Naive thymus-derived CD4-positive, alpha-beta T cell (primary cell): Measurements from ENCODE around the gene CACHD1. TPM values are rescaled to one million over a fixed set of nuclear protein-coding genes. Genes with fewer than 3 reads are reported as not detected.

Experiments used
- ATAC-seq: fragments of 150-1000 bp; cut with Tn5 transposase; 2 replicates; pipeline ENCODE4 v1.10.0; 2021; ENCODE audit warnings: mild to moderate bottlenecking, moderate library complexity
- CTCF ChIA-PET: fragments of 350-600 bp; sonication (Branson Sonifier 250); formaldehyde crosslinking; loops from one replicate; lab custom pipeline; 2021; ENCODE audit warnings: antibody characterized with exemption; lab: Charles Lee
- POLR2A ChIA-PET: fragments of 350-600 bp; sonication (Branson Sonifier 250); formaldehyde crosslinking; loops from one replicate; lab custom pipeline; 2021; ENCODE audit warnings: antibody characterized with exemption, inconsistent platforms; lab: Charles Lee
- DNase-seq, 9 donors: peaks; one replicate each; pipeline versions ENCODE4 v3.0.0 to v3.0.0-alpha.2; 2020 to 2022; ENCODE audit warnings: mixed read lengths in 1 of 9
- H3K27ac ChIP-seq: one replicate; pipeline ENCODE4 v1.7.0; 2013; ENCODE audit warnings: mild to moderate bottlenecking, low read depth, low read length, moderate library complexity
- H3K27me3 ChIP-seq, 2 donors: one replicate each; pipeline ENCODE4 v1.7.0; 2013; ENCODE audit warnings: low read length in 2 of 2, mild to moderate bottlenecking in 2 of 2, moderate library complexity in 2 of 2; ENCODE audit not compliant: control insufficient read depth in 2 of 2, insufficient read depth in 2 of 2
- H3K36me3 ChIP-seq, 3 experiments: 1 replicate in 2 of 3; 2 replicates in 1 of 3; pipeline ENCODE4 v1.7.0; 2013; ENCODE audit warnings: low read length in 3 of 3, mild to moderate bottlenecking in 3 of 3, moderate library complexity in 1 of 3; ENCODE audit not compliant: insufficient read depth in 3 of 3, control insufficient read depth in 2 of 3
- H3K4me1 ChIP-seq, 2 donors: one replicate each; pipeline ENCODE4 v1.7.0; 2013; ENCODE audit warnings: low read length in 2 of 2, mild to moderate bottlenecking in 2 of 2, moderate library complexity in 1 of 2; ENCODE audit not compliant: control insufficient read depth in 2 of 2, insufficient read depth in 2 of 2
- H3K4me3 ChIP-seq: 2 replicates; pipeline ENCODE4 v1.7.0; 2013; ENCODE audit warnings: mild to moderate bottlenecking, low read length
- H3K9me3 ChIP-seq, 3 experiments: 1 replicate in 2 of 3; 2 replicates in 1 of 3; pipeline ENCODE4 v1.7.0; 2013; ENCODE audit warnings: low read length in 3 of 3; ENCODE audit not compliant: control insufficient read depth in 2 of 3
- H3K27ac Mint-ChIP-seq, 9 donors: one replicate each; pipeline ENCODE4 v1.8.0; 2020 to 2022; ENCODE audit warnings: mixed read lengths in 9 of 9, mild to moderate bottlenecking in 8 of 9, moderate library complexity in 5 of 9, inconsistent platforms in 2 of 9
- H3K27me3 Mint-ChIP-seq, 5 donors: one replicate each; pipeline ENCODE4 v1.8.0; 2021 to 2022; ENCODE audit warnings: mixed read lengths in 5 of 5, mild to moderate bottlenecking in 1 of 5
- H3K36me3 Mint-ChIP-seq, 5 donors: one replicate each; pipeline ENCODE4 v1.8.0; 2020 to 2022; ENCODE audit warnings: mixed read lengths in 5 of 5, mild to moderate bottlenecking in 3 of 5, inconsistent platforms in 1 of 5
- H3K4me1 Mint-ChIP-seq, 7 donors: one replicate each; pipeline ENCODE4 v1.8.0; 2020 to 2022; ENCODE audit warnings: mixed read lengths in 7 of 7, mild to moderate bottlenecking in 3 of 7, inconsistent platforms in 1 of 7
- H3K4me3 Mint-ChIP-seq, 10 donors: one replicate each; pipeline ENCODE4 v1.8.0; 2020 to 2022; ENCODE audit warnings: mild to moderate bottlenecking in 10 of 10, mixed read lengths in 10 of 10, moderate library complexity in 6 of 10, inconsistent platforms in 2 of 10
- H3K9me3 Mint-ChIP-seq, 11 donors: one replicate each; pipeline ENCODE4 v1.8.0; 2020 to 2022; ENCODE audit warnings: mixed read lengths in 11 of 11, mild to moderate bottlenecking in 4 of 11, inconsistent platforms in 1 of 11, moderate library complexity in 1 of 11
- intact Hi-C, 2 donors: fragments of 100-400 bp; cut with micrococcal nuclease; formaldehyde crosslinking; loops; one replicate each; pipeline ENCODE4 v1.15.1; 2023
- polyA plus RNA-seq, 2 donors: library from polyadenylated mRNA; unstranded; fragments of 300-500 nt; fragmentation: Illumina TruSeq; gene quantifications; one replicate each; pipeline ENCODE4 v1.2.3, GENCODE V29; 2021
- total RNA-seq, 6 experiments: library from RNA in 5 of 6; stranded (reverse) in 5 of 6; gene quantifications; 1 replicate in 5 of 6; 2 replicates in 1 of 6; pipeline ENCODE4 v1.2.3 and lab custom pipeline; 2021 to 2026

CACHD1 gene
- total and polyA plus RNA-seq, 7 experiments from 2014 or later = 0.15 to 9.0 (median 3.4) TPM

DNA sequence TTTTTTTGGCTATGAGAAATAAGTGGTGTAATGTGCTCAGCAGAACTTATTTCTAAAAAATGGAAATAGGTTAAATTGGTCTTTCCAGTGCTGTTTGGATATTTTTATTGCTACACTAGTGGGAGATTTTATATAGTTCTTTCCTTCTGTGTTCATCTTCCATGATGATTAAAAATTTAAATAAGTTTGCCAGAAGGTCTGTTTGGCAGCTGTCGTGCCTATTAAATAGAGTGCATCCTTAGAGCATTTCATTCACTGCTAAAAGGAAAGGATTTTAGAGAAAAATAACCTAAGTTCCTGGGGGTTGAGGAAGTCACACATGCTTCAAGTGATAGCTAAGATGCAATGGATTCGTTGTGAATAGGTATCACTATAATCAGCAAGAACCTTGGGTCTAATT, 245.3 kb downstream of the CACHD1 start:
- no peak overlapping the region for H3K27ac Mint-ChIP-seq
- Histone ChIP-seq H3K27ac (no peak overlapping the region), H3K4me1 (no peaks in the 10 kb centered on the region), H3K36me3 (no peaks in the 10 kb centered on the region), H3K4me3 (no peak overlapping the region), H3K9me3 (peaks cover 0 to 4% (median 0%) of the 10 kb centered on the region in 3 experiments), H3K27me3 (no peaks in the 10 kb centered on the region)
- H3K27me3 Mint-ChIP-seq = peaks cover 3 to 17% (median 13%) of the 10 kb centered on the region in 5 donors
- ATAC-seq = no peak
- peaks cover 0 to 21% (median 8%) of the 10 kb centered on the region in 11 donors for H3K9me3 Mint-ChIP-seq
- peaks cover 0 to 2% (median 0%) of the 10 kb centered on the region in 7 donors for H3K4me1 Mint-ChIP-seq
- ChIA-PET CTCF (interaction anchor here (0.6 to 1.4 kb wide), 2 partner anchors 14 to 386 kb away, joined by 3 read pairs; no protein-coding TSS in a partner anchor), POLR2A (no interaction called here)
- DNase-seq = no peak
- H3K4me3 Mint-ChIP-seq = no peak overlapping the region
- H3K36me3 Mint-ChIP-seq = peaks cover 0 to 7% (median 6%) of the 10 kb centered on the region in 5 donors
- intact Hi-C loops = no loop called here

DNA sequence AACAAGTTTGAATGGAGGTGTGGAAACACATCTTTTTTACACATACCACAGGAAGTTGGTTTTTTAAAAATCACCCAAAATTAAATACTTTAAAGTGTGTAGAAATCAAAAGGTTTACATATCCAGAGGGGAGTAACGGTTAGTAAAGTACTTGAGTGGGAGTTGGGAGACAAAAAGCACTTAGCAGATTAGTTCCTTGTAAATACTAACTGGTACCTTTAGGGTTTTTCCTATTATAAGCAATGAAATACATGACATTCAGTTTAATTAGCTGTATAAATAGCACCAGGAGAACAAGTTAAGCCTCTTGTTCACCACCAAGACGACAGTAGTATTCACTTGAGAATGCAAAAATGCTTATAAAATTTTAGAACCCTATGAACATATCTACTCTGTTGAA, 251.2 kb downstream of the CACHD1 start:
- Mint-ChIP-seq H3K4me3 (no peak overlapping the region), H3K27ac (no peak overlapping the region), H3K36me3 (peaks cover 0 to 7% (median 6%) of the 10 kb centered on the region in 5 donors), H3K27me3 (peaks cover 27 to 41% (median 34%) of the 10 kb centered on the region in 5 donors), H3K4me1 (no peaks in the 10 kb centered on the region), H3K9me3 (peaks cover 0 to 21% (median 8%) of the 10 kb centered on the region in 11 donors)
- H3K4me3 ChIP-seq = no peak overlapping the region
- ATAC-seq (no peak), DNase-seq (no peak)
- H3K4me1 ChIP-seq = no peaks in the 10 kb centered on the region
- ChIA-PET POLR2A (no interaction called here), CTCF (no interaction called here)
- H3K9me3 ChIP-seq = peaks cover 0 to 4% (median 0%) of the 10 kb centered on the region in 3 experiments
- H3K36me3 ChIP-seq = no peaks in the 10 kb centered on the region
- intact Hi-C loops = no loop called here
- no peaks in the 10 kb centered on the region for H3K27me3 ChIP-seq
- no peak overlapping the region for H3K27ac ChIP-seq

DNA sequence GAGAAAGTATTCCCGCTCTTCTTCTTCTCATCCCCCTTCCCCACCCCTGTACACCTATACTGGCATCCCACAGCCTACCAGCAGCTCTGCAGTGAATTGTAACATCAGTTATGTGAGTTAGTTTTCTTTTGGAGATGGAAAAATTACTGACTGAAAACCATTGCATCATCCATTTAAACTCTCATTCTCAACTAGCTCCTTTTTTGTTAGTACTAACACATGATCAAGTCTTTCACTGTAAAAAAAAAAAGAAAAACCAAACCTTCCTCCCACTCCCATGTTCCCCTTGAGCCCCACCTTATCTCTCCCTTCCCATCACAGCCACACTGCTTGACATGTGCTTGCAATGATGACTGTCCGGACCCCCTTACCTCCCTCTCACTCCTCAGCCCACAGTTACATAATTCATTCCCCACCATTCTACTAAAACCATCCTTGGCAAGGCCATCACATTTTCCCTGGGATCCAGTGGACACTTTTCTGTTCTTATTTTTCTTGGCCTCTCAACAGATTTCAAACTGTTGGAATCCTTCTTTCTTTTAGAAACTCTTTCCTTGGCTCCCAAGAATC, 251.7 kb downstream of the CACHD1 start:
- Mint-ChIP-seq H3K4me1 (no peaks in the 10 kb centered on the region), H3K4me3 (no peak overlapping the region), H3K9me3 (peaks cover 0 to 21% (median 8%) of the 10 kb centered on the region in 11 donors), H3K27me3 (peaks cover 27 to 41% (median 34%) of the 10 kb centered on the region in 5 donors), H3K36me3 (peaks cover 0 to 7% (median 6%) of the 10 kb centered on the region in 5 donors), H3K27ac (no peak overlapping the region)
- DNase-seq = no peak
- Histone ChIP-seq H3K9me3 (peaks cover 0 to 4% (median 0%) of the 10 kb centered on the region in 3 experiments), H3K4me3 (no peak overlapping the region), H3K4me1 (no peaks in the 10 kb centered on the region), H3K27ac (no peak overlapping the region), H3K36me3 (no peaks in the 10 kb centered on the region), H3K27me3 (no peaks in the 10 kb centered on the region)
- intact Hi-C loops = no loop called here
- ChIA-PET POLR2A (no interaction called here), CTCF (no interaction called here)
- no peak for ATAC-seq

DNA sequence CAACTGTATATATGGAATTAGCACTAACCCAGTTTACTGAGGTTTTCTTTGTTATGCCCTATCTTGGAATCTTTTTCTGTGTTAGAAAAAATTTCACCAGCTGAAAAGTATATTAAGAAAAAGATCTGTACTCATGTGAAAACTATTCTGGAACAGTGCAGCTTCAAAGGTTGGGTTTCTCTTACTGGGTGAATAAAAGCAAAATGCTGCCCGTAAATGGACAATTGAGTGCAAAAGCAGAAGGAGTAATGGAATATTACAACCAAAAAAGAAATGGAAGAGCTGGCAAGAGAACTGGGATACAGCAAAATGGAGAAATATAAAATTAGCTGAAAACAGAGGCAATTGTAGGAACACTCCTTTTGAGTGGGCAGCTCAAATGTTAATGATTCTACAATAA, 257.9 kb downstream of the CACHD1 start:
- Histone ChIP-seq H3K27ac (no peak overlapping the region), H3K27me3 (no peaks in the 10 kb centered on the region), H3K9me3 (no peaks in the 10 kb centered on the region), H3K4me1 (no peaks in the 10 kb centered on the region), H3K36me3 (no peaks in the 10 kb centered on the region), H3K4me3 (no peak overlapping the region)
- intact Hi-C loops = no loop called here
- no peak for DNase-seq
- no peak overlapping the region for H3K27ac Mint-ChIP-seq
- H3K4me1 Mint-ChIP-seq = no peaks in the 10 kb centered on the region
- no peak overlapping the region for H3K4me3 Mint-ChIP-seq
- peaks cover 7 to 20% (median 15%) of the 10 kb centered on the region in 5 donors for H3K27me3 Mint-ChIP-seq
- ChIA-PET CTCF (interaction anchor here (0.7 kb wide), 1 partner anchor 9 kb away, joined by 3 read pairs; no protein-coding TSS in a partner anchor), POLR2A (interaction anchor here (0.7 kb wide), 1 partner anchor 258 kb away, joined by 3 read pairs; no protein-coding TSS in a partner anchor)
- H3K9me3 Mint-ChIP-seq = peaks cover 0 to 3% (median 0%) of the 10 kb centered on the region in 11 donors
- H3K36me3 Mint-ChIP-seq = no peaks in the 10 kb centered on the region
- no peak for ATAC-seq

DNA sequence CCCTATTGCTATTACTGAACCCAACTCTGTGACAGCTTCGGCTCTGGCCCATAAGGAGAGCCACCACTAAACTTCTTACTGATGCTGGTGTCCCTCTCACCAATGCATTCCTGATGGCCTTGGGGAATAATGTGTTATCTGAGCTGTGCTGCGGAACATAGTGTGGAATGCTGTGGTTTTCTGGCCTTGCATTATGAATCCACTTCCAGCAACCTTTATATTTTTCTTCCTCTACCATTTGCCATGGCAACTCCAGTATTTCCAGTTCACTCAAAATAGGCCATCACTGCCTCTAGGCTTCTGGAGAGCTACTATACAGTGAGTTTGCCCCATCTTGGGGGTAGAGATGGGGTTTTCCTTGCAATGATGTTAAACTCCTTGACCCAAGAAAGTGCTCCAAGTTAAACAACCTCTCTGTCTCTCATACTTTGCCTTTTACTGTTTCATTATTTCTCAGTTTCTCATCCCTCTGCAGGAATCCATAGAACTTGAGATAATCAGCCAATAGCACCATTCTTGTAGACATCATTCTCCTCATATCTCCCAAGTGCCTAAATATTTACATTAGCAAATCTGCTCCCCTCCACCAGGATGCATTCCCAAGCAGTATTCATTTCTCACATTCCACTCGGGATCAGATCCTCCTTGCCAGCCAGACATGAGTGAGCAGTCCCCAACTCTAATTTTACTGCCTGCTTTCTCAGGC, 263.8 kb downstream of the CACHD1 start:
- Histone ChIP-seq H3K4me1 (no peaks in the 10 kb centered on the region), H3K9me3 (no peaks in the 10 kb centered on the region), H3K36me3 (no peaks in the 10 kb centered on the region), H3K4me3 (no peak overlapping the region), H3K27me3 (no peaks in the 10 kb centered on the region), H3K27ac (no peak overlapping the region)
- Mint-ChIP-seq H3K27ac (no peak overlapping the region), H3K4me3 (no peak overlapping the region), H3K27me3 (peaks cover 0 to 15% (median 4%) of the 10 kb centered on the region in 5 donors), H3K9me3 (no peaks in the 10 kb centered on the region), H3K4me1 (no peaks in the 10 kb centered on the region), H3K36me3 (peaks cover 0 to 3% (median 0%) of the 10 kb centered on the region in 5 donors)
- ChIA-PET POLR2A (interaction anchor here (0.6 kb wide), 1 partner anchor 35 kb away, joined by 3 read pairs; no protein-coding TSS in a partner anchor), CTCF (no interaction called here)
- intact Hi-C loops = no loop called here
- ATAC-seq (no peak), DNase-seq (no peak)

DNA sequence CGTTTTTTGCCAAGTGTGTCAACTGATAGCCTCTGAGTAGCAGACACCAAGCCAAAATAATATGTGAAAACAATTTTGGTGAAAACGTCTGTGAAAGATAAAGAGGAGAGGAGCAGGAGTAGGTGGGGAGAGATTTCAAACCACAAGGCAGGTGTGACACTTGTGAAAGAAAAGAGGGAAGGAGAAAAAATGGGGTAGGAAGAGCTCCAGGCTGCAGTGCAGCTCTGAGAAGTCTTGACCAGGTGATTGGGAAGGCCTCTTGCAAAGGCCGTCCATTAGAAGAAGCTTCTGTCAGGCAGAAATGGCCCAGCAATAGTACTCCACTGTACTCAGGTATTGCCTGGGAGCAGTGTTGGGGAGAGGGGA, 264.3 kb downstream of the CACHD1 start:
- Mint-ChIP-seq H3K4me3 (no peak overlapping the region), H3K4me1 (no peaks in the 10 kb centered on the region), H3K36me3 (peaks cover 0 to 3% (median 0%) of the 10 kb centered on the region in 5 donors), H3K27me3 (peaks cover 0 to 15% (median 4%) of the 10 kb centered on the region in 5 donors), H3K9me3 (no peaks in the 10 kb centered on the region), H3K27ac (no peak overlapping the region)
- ChIA-PET CTCF (interaction anchor here (0.6 kb wide), 1 partner anchor 262 kb away, joined by 3 read pairs; no protein-coding TSS in a partner anchor), POLR2A (interaction anchor here (0.6 kb wide), 1 partner anchor 35 kb away, joined by 3 read pairs; no protein-coding TSS in a partner anchor)
- no peak for DNase-seq
- Histone ChIP-seq H3K27ac (no peak overlapping the region), H3K27me3 (no peaks in the 10 kb centered on the region), H3K4me1 (no peaks in the 10 kb centered on the region), H3K9me3 (no peaks in the 10 kb centered on the region), H3K36me3 (no peaks in the 10 kb centered on the region), H3K4me3 (no peak overlapping the region)
- no peak for ATAC-seq
- intact Hi-C loops = no loop called here
